A673 (cell line): ENCODE results near the gene TXNDC16.

Source experiments
- CTCF ChIP-seq: fragments of 300-800, 200-600 bp; sonication (generic); conservative IDR thresholded peaks from 2 replicates; pipeline ENCODE4 v1.5.1; 2017; ENCODE audit warnings: low read depth, mild to moderate bottlenecking, antibody characterized with exemption, low read length, moderate library complexity, mixed read lengths
- EZH2 ChIP-seq: fragments of 200-600 bp; sonication (generic); IDR thresholded peaks from 2 replicates; pipeline ENCODE4 v1.6.1; 2017; ENCODE audit warnings: borderline replicate concordance, low read depth, mild to moderate bottlenecking, mixed read lengths, antibody characterized with exemption, low read length; ENCODE audit not compliant: poor library complexity, severe bottlenecking

- no peak for TF ChIP-seq CTCF
- no peak for TF ChIP-seq EZH2
Observed at GRCh38 chr14:52596861-52597260, 44.6 kb upstream of the TXNDC16 start.
